ENCODE results near the gene DCAF11.

DNA sequence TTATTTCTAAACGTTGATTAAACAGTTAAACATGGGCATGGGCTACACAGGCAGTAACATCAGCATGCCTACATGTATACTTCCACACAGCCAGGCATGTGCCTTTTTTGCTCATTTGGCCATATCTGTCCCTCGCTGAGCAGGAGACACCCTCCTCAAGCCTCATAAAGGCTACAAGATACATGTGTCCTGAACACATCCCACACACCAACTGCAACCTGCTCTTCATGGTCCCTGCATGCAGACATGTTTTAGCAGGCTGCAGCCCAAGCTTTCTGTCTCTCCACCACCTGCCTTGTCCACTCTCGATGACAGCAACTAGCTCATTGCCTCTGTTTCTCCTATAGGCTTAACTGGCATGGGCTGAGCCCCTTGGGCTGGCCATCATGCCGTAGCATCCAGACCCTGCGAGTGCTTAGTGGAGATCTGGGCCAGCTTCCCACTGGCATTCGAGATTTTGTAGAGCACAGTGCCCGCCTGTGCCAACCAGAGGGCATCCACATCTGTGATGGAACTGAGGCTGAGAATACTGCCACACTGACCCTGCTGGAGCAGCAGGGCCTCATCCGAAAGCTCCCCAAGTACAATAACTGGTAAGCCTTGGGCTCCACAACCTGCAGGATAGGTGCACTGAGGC lies 17.9 kb upstream of the DCAF11 start:
- TF ChIP-seq POLR2AphosphoS5 (IDR thresholded peaks at IDR 0.05), result no peak
- TF ChIP-seq, protein P1, sequence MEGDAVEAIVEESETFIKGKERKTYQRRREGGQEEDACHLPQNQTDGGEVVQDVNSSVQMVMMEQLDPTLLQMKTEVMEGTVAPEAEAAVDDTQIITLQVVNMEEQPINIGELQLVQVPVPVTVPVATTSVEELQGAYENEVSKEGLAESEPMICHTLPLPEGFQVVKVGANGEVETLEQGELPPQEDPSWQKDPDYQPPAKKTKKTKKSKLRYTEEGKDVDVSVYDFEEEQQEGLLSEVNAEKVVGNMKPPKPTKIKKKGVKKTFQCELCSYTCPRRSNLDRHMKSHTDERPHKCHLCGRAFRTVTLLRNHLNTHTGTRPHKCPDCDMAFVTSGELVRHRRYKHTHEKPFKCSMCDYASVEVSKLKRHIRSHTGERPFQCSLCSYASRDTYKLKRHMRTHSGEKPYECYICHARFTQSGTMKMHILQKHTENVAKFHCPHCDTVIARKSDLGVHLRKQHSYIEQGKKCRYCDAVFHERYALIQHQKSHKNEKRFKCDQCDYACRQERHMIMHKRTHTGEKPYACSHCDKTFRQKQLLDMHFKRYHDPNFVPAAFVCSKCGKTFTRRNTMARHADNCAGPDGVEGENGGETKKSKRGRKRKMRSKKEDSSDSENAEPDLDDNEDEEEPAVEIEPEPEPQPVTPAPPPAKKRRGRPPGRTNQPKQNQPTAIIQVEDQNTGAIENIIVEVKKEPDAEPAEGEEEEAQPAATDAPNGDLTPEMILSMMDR (IDR thresholded peaks at IDR 0.05), result no peak
- TF ChIP-seq POLR2A (IDR thresholded peaks at IDR 0.05), result no peak
- TF ChIP-seq EP300 (IDR thresholded peaks at IDR 0.05), result no peak
